HUES6 (cell line): ENCODE measurements around the gene LARP4B.

ENCODE experiments used
- H3K27ac ChIP-seq: 2 replicates; pipeline ENCODE4 v1.7.0; 2013; ENCODE audit warnings: low read depth, mild to moderate bottlenecking, low read length, inconsistent platforms
- H3K27me3 ChIP-seq: 2 replicates; pipeline ENCODE4 v1.6.1; 2013; ENCODE audit warnings: low read length; ENCODE audit not compliant: control insufficient read depth, insufficient read depth
- H3K36me3 ChIP-seq: 2 replicates; pipeline ENCODE4 v1.6.1; 2013; ENCODE audit warnings: low read length; ENCODE audit not compliant: control insufficient read depth, insufficient read depth
- H3K4me1 ChIP-seq: 2 replicates; pipeline ENCODE4 v1.6.1; 2013; ENCODE audit warnings: low read length; ENCODE audit not compliant: control insufficient read depth, insufficient read depth
- H3K4me3 ChIP-seq: 2 replicates; pipeline ENCODE4 v1.5.1; 2013; ENCODE audit warnings: low read depth, low read length
- H3K9ac ChIP-seq: one replicate; pipeline ENCODE4 v1.6.1; 2013; ENCODE audit warnings: mild to moderate bottlenecking, low read length
- H3K9me3 ChIP-seq: 2 replicates; pipeline ENCODE4 v1.6.1; 2013; ENCODE audit warnings: low read depth, low read length; ENCODE audit not compliant: control insufficient read depth, insufficient read depth

Gene LARP4B

GRCh38 chr10:904403-904802 lies 27.1 kb downstream of the LARP4B start:
- no peak overlapping the region for H3K27ac ChIP-seq
- no peaks in the 10 kb centered on the region; the same call in 1 of the 2 replicates for H3K4me1 ChIP-seq
- no peaks in the 10 kb centered on the region for H3K27me3 ChIP-seq
- no peak overlapping the region for H3K4me3 ChIP-seq
- no peaks in the 10 kb centered on the region for H3K9me3 ChIP-seq
- peaks cover 29% of the 10 kb centered on the region for H3K36me3 ChIP-seq
- H3K9ac ChIP-seq = no peak overlapping the region

GRCh38 chr10:898141-898540 lies 33.4 kb downstream of the LARP4B start:
- H3K9me3 ChIP-seq = no peaks in the 10 kb centered on the region
- no peaks in the 10 kb centered on the region for H3K27me3 ChIP-seq
- H3K4me1 ChIP-seq = 0 out of 2 replicates have a peak, but pooled peaks cover 4% of the 10 kb centered on the region
- H3K4me3 ChIP-seq = no peak overlapping the region
- peaks cover 3% of the 10 kb centered on the region; the same call in 1 of the 2 replicates for H3K36me3 ChIP-seq
- no peak overlapping the region for H3K9ac ChIP-seq
- H3K27ac ChIP-seq = no peak overlapping the region

- Histone ChIP-seq H3K4me1 (0 out of 2 replicates have a peak, but pooled peaks cover 4% of the 10 kb centered on the region), H3K4me3 (no peak overlapping the region), H3K9me3 (no peaks in the 10 kb centered on the region), H3K27me3 (no peaks in the 10 kb centered on the region), H3K9ac (no peak overlapping the region), H3K27ac (no peak overlapping the region), H3K36me3 (no peaks in the 10 kb centered on the region)
These were observed 34.5 kb downstream of the LARP4B start for GRCh38 chr10:896982-897381.

GRCh38 chr10:895324-895723 lies 36.2 kb downstream of the LARP4B start:
- Histone ChIP-seq H3K27ac (no peak overlapping the region), H3K4me3 (no peak overlapping the region), H3K4me1 (0 out of 2 replicates have a peak, but pooled peaks cover 4% of the 10 kb centered on the region), H3K9ac (no peak overlapping the region), H3K27me3 (no peaks in the 10 kb centered on the region), H3K9me3 (no peaks in the 10 kb centered on the region), H3K36me3 (no peaks in the 10 kb centered on the region)

GRCh38 chr10:878895-879294 lies 52.6 kb downstream of the LARP4B start:
- no peak overlapping the region for H3K27ac ChIP-seq
- H3K9me3 ChIP-seq = no peaks in the 10 kb centered on the region
- no peaks in the 10 kb centered on the region for H3K4me1 ChIP-seq
- no peaks in the 10 kb centered on the region for H3K27me3 ChIP-seq
- H3K9ac ChIP-seq = no peak overlapping the region
- peaks cover 78% of the 10 kb centered on the region for H3K36me3 ChIP-seq
- no peak overlapping the region for H3K4me3 ChIP-seq

GRCh38 chr10:878333-878759 lies 53.2 kb downstream of the LARP4B start:
- no peak overlapping the region for H3K9ac ChIP-seq
- no peak overlapping the region for H3K4me3 ChIP-seq
- no peak overlapping the region for H3K27ac ChIP-seq
- H3K9me3 ChIP-seq = no peaks in the 10 kb centered on the region
- H3K36me3 ChIP-seq = peaks cover 77% of the 10 kb centered on the region
- H3K4me1 ChIP-seq = no peaks in the 10 kb centered on the region
- H3K27me3 ChIP-seq = no peaks in the 10 kb centered on the region

- Histone ChIP-seq H3K27me3 (no peaks in the 10 kb centered on the region), H3K36me3 (peaks cover 79% of the 10 kb centered on the region), H3K27ac (no peak overlapping the region), H3K9ac (no peak overlapping the region), H3K4me1 (no peaks in the 10 kb centered on the region), H3K9me3 (no peaks in the 10 kb centered on the region), H3K4me3 (no peak overlapping the region)
These were observed 55.1 kb downstream of the LARP4B start for GRCh38 chr10:876438-876837.

GRCh38 chr10:873020-873419 lies 58.5 kb downstream of the LARP4B start:
- no peaks in the 10 kb centered on the region for H3K4me1 ChIP-seq
- no peaks in the 10 kb centered on the region for H3K27me3 ChIP-seq
- H3K4me3 ChIP-seq = no peak overlapping the region
- H3K36me3 ChIP-seq = peaks cover 72% of the 10 kb centered on the region
- no peak overlapping the region for H3K9ac ChIP-seq
- H3K27ac ChIP-seq = no peak overlapping the region
- no peaks in the 10 kb centered on the region for H3K9me3 ChIP-seq

GRCh38 chr10:871951-872403 lies 59.5 kb downstream of the LARP4B start:
- no peak overlapping the region for H3K27ac ChIP-seq
- H3K9me3 ChIP-seq = no peaks in the 10 kb centered on the region
- no peak overlapping the region for H3K4me3 ChIP-seq
- H3K36me3 ChIP-seq = peaks cover 67% of the 10 kb centered on the region
- no peak overlapping the region for H3K9ac ChIP-seq
- no peaks in the 10 kb centered on the region for H3K4me1 ChIP-seq
- no peaks in the 10 kb centered on the region for H3K27me3 ChIP-seq

- Histone ChIP-seq H3K4me1 (no peaks in the 10 kb centered on the region), H3K4me3 (no peak overlapping the region), H3K9me3 (no peaks in the 10 kb centered on the region), H3K27me3 (no peaks in the 10 kb centered on the region), H3K9ac (no peak overlapping the region), H3K27ac (no peak overlapping the region), H3K36me3 (peaks cover 67% of the 10 kb centered on the region)
These were observed 60.8 kb downstream of the LARP4B start for GRCh38 chr10:870564-871166.

GRCh38 chr10:869171-869570 lies 62.3 kb downstream of the LARP4B start:
- H3K27me3 ChIP-seq = no peaks in the 10 kb centered on the region
- no peak overlapping the region for H3K4me3 ChIP-seq
- H3K9ac ChIP-seq = no peak overlapping the region
- no peaks in the 10 kb centered on the region for H3K9me3 ChIP-seq
- no peaks in the 10 kb centered on the region for H3K4me1 ChIP-seq
- H3K36me3 ChIP-seq = peaks cover 70% of the 10 kb centered on the region
- no peak overlapping the region for H3K27ac ChIP-seq
